Suppressor macrophage treated with lipopolysaccharide for 4 hours (primary cell): Measurements from ENCODE around the gene ZMIZ1.

Experiments used
- DNase-seq: peaks from one replicate; pipeline ENCODE4 v3.0.0-alpha.2; 2020

The ZMIZ1 gene

DNA sequence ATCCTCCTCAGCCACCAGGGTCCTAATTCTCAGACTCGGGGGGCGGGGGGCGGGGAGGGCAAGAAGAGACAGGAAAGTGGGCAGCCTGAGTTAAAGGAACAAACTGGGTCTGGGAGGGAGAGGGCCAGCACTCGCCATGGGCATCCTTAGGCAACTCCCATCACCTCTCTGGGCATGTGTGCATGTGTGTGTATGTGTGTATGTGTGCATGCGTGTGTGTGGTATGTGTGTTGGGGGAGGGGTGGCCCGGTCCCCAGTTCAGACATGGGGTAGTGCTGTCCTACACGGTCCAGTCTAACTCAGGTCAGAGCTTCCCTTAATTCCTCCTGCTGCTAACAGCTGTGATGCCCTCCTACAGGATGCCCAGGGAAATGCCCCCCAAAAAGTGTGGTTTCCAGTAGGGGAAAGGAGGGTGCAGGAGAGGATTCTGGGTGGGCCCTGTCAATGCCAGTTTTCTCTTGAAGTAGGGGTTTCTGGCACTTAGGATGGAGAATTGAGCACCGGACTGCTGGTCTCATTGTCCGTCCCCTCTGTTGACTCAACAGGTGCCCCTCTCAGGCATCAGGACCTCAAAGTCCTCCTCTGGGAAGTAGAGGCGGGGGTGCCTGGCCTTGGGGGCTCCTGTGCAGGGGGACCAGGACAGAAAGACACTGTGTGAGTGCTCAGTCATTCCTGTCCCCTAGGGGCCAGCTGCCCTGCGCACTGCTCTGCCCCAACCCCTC is 15.1 kb upstream of the ZMIZ1 start:
- DNase-seq: no peak

DNA sequence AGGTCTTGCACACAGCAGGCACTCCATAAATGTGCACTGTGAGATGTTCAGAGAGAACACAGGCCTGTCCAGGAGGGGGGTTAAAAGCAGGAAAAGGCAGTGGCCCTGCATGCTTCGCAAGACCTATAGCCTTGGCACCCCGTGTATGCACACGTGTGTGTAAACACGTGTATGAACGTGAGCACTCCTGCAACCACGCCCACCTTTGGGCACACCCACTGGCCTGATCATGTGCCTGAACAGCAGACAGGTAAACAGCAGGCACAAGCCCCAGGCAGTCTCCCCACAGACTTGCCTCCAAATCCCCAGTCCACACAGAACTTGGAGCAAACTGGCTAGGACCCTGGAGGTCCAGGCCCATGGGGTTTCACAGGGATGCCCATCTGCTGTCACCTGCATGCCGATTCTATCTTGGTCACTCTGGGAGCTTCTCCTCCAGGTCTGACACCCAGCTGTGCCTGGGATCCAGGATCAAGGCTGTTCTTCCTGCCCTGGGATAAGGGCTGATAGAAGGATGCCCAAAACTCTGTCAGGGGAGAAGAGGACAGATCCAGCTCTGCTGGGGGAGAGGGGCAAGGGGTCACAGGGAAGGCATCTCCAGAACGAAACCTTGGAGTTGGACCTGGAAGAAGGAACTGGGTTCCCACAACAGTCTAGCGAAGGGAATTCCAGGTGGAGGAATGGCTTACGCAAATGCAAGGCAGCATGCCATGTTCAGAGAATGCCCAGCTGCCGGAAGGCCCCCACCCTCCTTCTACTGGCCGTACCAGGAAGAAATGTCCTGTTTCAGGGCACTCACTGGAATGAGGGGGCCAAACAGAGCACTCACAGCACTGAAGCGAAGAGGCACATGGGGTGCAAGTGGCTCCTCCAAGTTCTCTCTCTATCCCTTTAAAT is 14.3 kb upstream of the ZMIZ1 start:
- no peak for DNase-seq

DNA sequence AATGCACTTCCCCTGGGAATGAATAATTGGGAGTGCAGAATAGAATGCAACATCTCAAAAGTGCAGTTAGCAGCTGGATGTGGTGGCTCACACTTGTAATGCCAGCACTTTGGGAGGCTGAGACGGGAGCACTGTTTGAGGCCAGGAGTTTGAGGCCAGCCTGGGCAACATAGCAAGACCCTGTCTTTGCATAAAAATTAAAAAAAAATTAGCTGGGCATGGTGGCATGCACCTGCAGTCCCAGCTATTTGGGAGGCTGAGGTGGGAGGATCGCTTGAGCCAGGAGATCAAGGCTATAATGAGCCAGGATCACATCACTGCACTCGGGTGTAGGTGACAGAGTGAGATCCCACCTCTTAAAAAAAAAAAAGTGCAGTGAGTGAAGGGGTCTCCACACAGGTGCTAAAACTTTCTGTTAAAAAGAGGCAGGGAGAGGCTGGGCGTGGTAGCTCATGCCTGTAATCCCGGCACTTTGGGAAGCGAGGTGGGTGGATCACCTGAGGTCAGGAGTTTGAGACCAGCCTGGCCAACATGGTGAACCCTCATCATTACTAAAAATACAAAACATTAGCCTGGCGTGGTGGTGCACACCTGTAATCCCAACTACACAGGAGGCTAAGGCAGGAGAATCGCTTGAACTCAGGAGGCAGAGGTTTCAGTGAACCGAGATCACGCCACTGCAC is 13.5 kb upstream of the ZMIZ1 start:
- no peak for DNase-seq

DNA sequence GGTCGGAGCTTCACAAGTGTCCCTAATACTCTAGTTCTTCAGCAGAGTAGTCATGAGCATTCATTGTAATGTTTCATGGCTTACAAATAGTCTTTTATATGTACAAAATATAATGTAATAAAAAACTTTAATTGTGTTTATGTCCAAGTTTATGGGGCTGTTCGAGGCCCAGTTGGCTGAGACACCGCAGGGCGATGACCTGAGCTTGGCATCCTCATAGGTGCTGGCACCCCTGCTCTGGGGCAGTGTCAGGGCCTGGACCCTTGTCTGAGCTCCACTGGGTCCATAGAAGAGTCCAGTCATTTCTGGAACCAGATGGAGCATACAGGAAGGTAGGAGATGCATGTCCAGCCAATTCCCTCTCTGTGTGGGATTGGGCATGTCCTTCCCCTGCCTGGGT is 12.9 kb upstream of the ZMIZ1 start:
- DNase-seq: no peak

DNA sequence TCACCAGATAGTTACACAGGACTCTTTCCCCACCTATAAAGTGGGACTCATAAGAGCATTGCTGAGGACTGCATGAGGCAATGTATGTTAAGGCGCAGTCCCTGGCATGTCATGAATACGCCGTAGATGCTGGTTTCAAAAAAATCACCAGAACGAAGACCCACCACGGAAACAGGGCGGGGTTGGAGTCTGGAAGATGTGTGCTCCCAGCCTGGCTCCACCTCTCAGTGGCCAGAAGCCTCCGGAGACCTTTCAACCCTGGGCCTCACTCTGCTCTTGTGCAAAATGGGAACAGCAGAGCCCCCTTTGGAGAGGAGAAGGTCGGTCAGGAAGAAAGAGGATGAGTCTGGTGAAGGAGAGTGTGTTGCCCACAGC is 12.4 kb upstream of the ZMIZ1 start:
- DNase-seq: no peak

DNA sequence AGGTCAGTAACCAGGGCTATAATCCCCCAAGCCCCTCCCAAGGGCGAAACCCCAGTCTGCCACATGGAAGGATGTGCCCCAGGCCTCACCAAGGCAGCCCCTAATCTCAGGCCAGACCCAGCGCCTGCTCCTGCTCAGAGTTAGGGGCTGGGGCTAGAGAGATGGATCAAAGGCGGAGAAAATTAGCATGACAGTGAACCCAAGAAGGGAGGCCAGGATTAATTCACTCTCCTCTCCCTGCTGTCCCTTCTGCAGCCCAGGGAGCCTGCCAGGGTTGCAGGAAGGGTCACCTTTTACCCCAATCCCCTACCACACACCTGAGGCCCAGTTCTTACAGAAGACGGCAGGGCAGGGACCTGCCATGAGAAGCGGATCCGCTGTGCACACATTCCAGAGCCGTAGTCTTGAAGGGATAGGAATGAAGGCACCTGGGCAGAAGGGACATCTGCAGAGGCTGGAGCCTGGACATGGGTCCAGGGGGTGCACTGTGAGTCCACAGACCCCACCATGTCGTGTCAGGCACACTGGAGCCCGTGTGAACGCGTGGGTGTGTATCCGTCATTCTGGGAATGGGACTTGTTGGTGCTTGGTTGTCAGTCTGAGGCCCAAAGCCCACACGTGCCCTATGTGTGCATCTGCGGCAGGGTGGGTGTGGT is 11.9 kb upstream of the ZMIZ1 start:
- no peak for DNase-seq

DNA sequence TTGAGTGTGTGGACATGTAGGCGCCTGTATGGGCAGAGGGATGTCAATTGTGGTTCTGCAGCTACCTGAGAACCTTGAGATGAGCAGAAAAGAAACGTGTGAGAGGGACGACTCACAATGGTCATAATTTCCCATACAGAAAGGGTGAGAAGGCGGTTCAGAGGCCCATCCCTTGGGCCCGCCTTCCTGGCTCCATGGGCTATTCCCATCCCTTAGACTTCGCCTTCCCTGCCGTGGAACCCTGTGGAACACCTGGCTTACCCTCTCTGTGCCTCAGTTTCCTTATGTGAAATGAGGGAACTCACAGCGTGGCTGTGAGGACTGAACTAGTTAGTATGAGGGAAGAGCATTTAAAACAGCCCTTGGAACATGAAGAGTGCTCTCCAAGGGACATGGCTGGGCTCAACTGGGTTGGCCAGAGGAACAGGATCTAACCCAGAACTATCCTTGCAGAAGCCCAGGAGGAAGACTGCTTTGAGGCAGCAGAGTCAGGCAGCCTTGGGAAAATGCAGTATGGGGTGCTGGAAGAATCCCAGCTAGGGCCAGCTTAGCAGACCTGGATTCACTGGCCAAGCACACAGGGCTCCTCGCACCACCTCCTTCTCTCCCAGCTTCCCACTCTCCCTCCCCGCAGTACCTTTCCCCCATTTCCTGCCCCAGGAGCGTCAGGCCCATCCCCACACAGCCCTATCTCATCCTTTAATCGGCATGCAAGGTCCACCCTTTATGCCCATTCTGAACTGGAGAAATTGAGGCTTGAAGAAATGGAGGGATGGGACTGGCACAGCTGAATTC is 11.1 kb upstream of the ZMIZ1 start:
- DNase-seq: no peak

DNA sequence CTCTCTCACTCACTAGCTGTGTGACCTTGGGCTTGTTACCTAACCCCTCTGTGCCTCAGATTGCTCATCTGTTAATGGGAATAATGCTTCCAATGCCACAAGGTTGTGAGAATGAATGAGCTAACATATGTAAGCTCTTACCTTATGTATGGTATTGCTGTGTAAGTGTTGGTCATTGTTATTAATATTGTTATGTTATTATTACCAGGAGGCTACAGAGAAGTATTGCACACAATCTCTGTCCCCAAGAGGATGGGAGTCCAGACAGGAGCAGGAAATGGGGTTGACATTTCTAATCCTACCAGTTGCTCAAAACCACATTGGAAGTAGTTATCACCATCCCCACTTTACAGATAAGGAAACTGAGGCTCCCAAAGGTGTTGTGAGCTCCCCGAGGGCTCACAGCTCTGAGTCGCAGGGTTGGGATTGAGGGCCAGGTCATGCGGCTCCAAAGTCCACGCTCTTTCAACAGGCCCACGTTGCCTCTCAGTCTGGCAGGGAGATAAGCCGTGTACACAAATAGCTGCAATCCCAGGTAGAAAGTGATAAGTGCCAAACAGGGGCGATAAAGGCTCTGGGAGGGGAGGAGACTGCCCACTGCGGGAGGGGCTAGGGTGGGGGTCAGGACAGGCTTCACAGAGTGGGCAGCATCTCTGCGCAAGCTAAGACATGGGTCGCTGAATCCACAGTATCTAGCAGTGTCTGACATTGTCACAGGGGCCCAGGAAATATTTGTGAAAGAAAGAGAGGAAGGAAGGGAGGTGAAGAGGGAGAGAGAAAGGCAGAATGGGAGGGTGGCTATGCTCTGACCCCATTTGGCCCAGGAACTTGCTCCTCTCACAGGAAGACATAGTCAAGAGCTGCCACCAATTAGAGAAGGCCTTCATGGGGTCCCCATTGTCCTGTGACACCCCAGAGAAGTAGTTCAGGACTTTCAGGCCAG is 9.6 kb upstream of the ZMIZ1 start:
- DNase-seq: no peak

DNA sequence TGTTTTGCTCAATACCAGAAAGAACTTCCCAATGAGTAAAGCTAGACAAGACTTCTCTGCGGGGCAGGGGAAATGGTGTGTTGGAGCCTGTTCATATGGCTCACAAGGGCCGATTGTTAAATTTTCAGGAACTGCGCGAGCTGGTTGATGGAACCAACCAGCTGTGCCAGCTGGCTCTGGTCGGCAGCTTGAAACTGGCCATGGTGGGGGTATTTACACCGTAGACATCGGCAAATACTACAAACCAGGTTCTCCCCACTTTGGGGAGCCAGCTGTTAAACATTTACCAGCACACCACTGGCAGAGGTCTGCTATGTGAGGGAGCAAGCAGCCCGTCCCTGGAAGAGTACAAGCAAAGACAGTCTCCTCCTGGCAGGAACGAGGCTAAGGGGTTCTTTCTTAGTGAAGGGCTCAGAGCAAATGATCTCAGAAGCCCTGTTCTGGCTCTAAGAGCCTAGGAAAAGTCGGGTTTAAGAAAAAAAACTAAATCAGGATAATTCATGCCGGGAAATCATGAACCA is 8.8 kb upstream of the ZMIZ1 start:
- no peak for DNase-seq

DNA sequence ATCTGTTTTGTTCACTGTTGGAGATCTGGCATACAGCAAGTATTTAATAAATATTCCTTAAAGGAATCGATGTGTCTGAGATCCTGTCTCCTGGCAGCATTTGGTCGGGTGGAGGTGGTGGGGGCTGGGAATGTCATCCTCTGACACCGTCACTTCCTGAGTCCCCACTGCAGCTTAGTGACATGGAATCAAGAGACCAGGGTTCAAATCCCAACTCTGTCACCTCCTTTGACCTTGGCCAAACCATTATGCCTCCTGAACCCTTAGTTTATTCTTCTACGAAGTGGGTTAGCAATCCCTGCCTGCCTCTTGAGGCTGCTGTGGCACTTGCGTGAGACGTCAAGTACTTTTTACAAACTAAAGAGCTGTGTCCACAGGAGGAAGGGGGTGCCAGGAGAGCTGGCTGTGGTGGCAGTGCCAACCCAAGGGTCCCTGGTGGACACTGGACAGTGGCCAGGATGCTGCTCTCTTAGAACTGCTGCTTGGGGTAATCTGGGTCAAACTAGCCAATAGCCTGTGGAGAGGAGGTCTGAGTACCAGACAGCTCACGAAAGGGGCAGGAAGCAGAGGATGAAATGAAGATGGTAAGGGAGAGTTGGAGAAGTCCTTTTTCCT is 8.0 kb upstream of the ZMIZ1 start:
- DNase-seq: no peak

DNA sequence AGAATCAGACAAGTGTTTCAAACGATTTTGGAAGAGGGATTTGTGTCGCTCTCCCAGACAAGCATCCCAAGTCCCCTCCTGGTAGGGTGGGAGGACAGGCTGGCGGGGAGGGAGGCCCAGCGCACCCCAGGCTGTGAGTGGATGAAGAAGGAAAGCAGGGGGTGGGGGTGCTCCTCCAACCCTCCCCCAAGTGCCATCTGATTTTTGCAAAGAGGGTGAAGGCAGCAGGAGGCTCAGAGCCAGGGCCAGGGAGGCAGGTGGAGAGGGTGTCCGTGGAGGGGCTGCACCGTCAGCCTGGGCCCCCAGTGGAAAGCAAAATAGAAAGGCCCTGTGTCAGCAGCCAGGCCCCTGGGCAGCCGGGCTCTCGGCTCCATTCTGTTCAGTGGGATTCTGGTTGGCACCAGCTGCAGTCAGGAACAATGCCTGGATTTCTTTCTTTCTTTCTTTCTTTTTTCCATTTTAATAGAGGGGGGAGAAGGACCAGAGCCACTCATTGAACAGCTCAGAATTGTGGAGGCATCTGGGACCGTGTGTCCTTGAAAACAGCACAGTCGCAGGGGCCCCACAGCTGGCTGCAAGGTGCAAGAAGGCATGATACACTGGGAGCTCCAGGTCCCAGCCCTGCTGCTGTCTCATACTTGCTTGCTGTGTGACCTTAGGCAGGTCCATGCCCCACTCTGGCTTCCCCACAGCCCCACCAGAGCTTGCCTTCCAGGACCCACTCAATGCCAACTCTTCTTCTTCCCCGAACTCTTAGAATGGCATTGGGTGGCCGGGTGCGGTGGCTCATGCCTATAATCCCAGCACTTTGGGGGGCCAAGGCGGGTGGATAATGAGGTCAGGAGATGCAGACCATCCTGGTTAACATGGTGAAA is 7.1 kb upstream of the ZMIZ1 start:
- DNase-seq: no peak

DNA sequence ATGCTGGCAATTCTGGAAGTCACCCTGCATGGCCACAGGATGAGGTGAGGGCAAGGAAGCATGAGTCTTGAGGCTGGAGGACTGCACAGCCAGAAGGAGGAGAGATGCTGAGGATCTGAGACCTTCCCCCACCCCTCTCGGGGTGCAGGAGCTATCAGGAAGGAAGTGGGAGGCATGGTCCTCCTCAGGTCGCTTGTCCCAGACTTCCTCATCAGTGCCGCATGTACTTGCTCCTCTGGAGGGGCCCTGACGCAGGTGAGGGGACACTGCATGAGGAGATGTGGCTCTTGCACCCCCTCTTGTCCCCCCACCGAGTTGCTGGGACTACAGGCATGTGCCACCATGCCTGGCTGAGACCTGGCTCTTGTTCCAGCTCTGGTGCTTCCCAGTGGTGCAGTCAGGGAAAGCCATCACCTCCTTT is 5.7 kb upstream of the ZMIZ1 start:
- DNase-seq: no peak

DNA sequence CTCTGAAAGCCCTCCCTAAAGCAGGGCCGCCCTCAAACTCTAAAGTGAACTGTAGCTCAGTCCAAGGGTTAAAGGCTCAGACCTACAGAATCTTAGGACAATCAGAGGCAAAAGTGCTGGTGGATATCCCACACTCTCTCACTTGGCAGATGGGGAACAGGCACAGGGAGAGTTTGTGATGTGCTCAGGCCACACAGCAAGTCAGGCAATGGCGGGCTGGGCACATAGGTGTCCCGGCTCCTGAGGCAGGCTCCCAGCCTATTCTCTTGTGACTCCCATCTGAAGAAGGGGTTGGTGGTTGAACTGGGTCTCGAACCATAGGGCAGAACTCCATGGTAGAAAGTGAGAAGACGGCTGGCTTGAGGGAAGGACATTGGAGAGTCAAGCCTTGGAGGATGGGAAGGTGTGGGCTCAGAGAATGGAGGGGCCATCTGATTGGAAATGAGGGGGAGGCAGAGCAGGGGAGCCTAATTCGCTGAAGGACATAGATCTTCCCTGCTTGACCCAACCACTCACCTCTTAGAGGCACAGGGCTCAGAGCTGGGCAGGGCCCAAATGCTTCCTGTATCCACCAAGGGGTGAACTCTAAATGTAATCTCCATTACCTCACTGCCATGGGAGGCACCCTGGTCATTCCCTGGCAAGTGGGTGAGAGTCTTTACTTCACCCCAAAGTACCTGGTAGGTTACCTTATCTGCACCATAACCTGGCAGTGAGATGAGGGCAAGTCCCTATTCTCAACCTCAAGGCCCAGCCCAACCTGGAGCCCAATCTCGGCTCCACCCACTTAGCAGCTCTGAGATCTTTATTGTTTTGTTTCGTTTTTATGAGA is 4.9 kb upstream of the ZMIZ1 start:
- DNase-seq: no peak

DNA sequence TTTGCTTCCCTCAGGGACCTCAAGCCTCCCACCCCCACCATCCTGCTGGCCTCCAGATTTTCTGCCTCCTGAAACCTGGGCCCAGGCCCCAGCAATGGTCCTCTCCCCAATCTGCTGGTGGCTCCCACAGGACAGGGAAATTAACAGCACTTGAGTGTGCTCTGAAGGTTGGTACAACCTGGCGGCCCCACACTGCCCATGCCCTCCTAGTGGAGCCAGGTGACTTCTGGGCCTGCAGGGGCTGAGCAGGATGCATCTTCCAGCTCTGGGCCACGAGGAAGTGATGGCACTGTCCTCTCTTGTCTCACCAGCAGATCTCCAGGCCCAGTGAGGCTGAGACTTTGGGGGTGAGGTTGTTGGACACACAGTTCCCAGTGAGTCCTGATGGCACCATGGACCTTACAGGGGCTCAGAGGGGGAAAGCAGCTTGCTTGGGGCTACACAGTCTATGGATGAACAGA is 3.6 kb upstream of the ZMIZ1 start:
- no peak for DNase-seq

DNA sequence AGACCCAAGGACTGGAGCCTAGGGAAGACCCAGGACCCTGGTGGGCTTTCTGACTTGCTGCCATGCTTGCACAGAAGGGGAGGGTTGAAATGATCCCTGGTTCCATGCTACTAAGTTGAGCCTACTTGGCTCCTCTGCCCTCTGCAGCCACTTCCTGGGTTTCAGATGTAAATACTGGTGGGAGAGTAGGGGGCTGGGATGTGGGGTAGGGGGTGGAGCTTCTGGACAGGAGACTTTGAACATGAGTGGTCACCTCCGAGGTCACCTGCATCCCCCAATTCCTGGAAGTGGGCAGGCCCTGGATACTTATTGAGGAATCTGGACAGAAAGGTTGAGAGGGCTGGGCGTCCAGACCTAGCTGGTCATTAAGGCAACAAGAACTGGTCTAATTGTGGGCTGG is 2.9 kb upstream of the ZMIZ1 start:
- DNase-seq: no peak

DNA sequence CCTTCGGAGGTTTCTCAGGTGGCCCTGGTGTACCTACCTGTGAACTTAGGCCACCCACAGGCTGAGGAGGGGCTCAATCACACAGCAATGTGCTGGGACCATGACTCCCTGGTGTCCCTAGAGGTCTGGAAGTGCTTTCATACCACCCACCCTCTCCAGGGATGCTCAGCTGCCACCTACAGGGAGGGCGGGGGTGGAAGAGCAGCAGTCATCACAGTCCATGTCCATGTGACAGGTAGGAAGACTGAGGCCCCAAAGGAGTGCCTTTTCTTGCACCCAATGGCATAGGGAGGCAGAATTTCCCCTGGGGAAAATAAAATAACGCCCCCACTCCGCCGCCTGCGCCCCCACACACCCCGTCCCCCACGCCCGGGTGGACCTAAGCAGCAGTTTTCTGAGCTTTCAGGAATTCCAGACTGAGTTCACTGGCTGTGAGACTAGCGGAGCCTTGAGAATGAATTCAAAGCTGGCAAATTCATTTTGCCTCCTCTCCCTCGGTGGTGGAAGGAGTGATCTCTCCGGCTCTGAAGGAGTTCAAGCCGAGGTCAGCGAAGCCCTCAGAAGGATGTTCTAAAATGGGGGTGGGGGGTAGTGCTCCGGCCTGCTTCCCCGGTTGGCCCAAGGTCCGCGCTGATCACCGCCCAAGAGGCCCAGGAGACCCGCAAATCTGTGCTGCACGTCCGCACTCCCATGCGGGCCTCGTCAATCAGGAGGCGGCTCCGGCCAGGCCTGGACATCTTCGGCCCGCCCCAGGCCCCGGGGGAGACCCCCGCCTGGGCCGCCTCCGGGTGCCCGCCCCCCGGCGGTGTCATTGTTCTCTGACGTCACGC is 2.1 kb upstream of the ZMIZ1 start:
- DNase-seq: peak; percentile 39
